Stimulated activated naive CD4-positive, alpha-beta T cell (primary cell): ENCODE results near the gene TNRC6B.

Experiments used
- DNase-seq, 6 experiments: peaks; one replicate each; lab custom pipeline; 2025; lab: John Stamatoyannopoulos, UW

Gene TNRC6B

DNA sequence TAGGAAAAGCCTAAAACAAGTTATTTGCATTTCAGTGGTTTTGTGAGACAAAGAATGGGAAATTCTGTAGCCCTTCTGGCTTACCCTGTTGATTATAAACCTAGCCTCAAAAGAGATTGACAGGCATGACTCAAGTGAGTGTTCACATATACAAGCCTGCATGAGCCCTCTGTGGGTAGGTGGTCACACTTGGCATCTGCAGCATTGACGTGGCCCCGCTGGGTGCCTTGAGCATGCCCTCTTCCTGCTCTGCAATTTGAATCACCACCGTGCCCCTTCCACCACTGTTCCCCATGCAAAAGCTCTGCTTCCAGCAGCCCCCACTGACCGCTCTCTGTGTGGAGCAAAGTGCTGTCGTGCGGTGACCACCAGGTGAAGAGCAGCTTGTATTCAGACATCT is 147.6 kb downstream of the TNRC6B start:
- peak; percentile 22 to 54 (median 46) for DNase-seq

DNA sequence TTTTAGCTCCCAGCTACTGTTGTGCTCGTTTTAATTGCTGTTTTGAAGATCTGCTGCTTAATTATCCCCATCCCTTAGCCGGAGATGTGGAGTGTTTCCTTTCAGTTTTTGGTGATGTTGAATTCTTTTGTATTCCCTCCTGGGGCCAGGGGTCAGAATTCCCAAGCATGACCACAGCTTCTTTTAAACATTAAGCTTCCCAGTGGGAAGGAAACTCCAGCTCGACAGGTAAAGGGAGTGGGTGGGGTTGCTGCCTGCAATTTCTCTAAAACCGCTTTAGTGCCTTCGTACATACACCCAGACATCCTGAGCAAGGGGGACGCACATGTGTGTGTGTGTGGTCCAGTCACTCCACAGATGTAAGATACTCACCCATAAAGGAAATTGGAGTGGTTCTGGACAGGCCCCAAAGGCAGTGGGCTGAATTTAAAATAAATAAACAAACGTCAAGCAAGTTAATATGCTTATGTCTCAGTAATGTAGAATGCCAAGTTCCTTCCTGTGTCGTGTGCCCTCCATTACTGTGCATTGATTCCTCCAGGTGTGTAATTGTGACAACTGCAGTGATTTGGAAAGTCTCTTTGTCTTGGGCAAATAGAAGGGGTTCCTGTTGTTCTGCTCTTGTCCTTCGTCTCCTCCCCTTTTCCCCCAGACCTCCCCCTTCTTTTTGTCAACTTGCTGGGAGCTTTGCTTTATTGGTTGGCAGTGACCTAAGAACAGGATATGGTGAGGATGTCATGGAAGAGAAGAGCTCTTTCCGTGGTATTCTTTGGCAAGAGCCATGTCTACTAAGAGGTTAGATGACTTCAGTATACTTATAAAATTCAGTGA is 149.4 kb downstream of the TNRC6B start:
- DNase-seq, result peak in 3 of 6 experiments; percentile 45 to 53 (median 52)

- DNase-seq, result no peak
Measured at GRCh38 chr22:40328546-40329456, 151.1 kb downstream of the TNRC6B start.

DNA sequence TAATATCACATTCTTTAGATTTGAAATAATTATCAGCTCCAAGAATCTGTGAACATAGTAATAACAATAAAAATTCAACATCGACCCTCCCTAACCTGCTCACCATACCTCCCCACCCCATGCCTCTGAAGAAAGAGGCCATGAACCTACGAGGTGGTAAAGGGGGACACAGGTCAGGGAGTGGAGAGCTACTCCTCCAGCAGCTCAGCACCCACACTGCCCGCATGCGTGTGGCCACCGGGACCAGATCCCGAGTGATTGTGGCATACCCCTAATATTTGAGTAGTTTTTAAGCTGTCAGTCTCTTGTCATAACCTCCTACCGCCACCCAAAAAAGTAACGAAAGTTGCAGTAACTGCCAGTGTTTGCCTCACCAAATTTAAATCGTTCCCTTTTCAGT is 151.7 kb downstream of the TNRC6B start:
- no peak for DNase-seq

DNA sequence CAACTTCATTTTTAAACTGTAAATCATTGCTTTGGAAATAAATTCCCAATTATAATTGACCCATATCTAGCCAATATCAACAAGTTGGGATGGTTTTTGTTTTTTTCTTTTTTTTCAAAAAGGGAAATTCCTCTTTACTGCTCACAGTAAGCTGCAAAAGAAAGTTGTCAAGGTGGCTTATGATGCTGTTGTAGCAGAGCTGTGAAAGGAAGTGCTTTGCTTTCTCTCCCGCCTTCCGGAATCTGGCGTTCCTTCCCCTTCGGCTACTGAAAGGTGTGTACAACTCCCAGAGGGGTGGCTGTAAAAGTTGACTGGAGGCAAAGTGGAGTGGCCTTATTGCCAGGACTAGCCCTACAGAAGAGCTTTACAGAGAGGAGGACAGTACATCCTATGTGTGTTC is 152.4 kb downstream of the TNRC6B start:
- DNase-seq, result peak in 1 of 6 experiments; percentile 25

DNA sequence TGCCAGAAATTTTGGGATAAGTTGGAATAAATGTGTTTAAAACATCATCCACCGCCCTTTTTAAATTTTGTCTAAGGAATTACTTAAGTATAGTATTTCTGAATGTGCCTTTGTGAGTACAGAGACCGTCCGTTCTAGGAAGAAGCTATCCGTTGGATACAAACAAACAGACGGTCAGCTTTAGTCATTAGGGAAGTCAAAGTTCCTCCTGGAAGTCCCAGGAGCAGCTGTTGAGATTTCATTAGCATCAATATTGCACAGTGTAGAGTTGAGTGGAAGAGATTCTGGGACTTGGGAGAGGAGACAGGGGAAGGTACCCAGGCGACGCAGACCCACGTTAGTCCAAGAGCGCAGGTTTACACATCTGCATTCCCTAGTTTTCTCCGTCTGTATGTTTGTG is 152.9 kb downstream of the TNRC6B start:
- DNase-seq, result no peak

- DNase-seq, result no peak
Measured at GRCh38 chr22:40331706-40332105, 154.0 kb downstream of the TNRC6B start.

DNA sequence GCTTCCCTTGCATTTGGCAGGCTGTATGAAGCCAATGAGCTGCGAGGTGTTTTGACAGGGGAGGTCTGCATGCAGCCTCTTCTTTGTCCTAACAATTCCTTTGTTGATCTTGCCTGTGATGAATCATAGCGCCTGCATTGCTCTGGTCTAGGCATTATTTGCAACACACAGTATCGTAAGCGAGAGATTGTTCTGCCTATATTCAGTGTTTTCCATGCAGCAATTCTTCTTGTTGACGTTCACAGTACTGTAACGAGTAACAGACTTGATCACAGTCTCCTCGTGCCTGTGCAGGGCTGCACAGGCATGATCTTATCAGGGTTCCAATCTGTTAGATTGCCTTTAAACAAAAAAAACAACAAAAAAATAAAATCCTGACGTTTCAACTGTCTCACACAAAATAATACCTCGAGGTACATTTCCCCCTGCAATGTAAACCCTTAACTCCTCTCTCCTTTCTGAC is 154.6 kb downstream of the TNRC6B start:
- peak; percentile 9 to 67 (median 39) for DNase-seq

GRCh38 chr22:40334060-40334459 is 156.3 kb downstream of the TNRC6B start:
- no peak for DNase-seq

- DNase-seq, result peak in 3 of 6 experiments; percentile 68 to 78 (median 69)
Measured at GRCh38 chr22:40334899-40335298, 157.2 kb downstream of the TNRC6B start.

DNA sequence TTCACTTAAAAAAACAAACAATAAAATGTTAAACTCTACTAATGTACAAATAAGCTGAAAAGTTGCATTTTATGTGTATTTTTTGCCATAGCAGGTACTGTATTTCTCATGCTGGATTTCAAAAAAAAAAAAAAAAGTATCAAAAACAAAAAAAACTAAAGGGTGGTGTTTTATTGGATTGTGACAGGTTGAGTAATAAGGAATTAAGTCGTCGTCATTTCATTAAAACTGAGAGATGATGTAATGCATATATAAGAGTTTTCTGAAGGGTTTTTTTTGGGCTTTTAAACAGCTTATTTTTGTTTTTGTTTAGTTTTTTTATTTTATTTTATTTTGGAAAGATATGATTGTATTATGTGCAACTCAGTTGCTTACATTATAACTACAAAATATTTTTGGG is 157.6 kb downstream of the TNRC6B start:
- no peak for DNase-seq

- no peak for DNase-seq
Measured at GRCh38 chr22:40340044-40340443, 162.3 kb downstream of the TNRC6B start.

GRCh38 chr22:40341604-40342003 is 163.9 kb downstream of the TNRC6B start:
- peak in 1 of 6 experiments; percentile 7 for DNase-seq

DNA sequence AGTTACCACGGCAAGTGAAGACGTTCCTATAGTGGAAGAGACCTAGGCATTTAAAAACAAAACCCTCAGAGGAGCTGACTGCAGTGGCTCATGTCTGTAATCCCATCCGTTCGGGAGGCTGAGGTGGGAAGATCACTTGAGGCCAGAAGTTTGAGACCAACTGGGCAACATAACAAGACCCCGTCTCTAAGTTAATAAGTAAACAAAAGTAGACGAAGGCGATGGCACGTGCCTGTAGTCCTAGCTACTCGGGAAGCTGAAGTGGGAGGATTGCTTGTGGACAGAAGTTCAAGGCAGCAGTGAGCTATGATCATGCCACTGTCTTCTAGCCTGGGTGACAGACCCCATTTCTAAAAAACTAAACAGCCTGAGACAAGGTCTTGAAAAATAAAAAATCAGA is 164.8 kb downstream of the TNRC6B start:
- DNase-seq, result no peak

- DNase-seq, result peak in 1 of 6 experiments; percentile 24
Measured at GRCh38 chr22:40345271-40345670, 167.5 kb downstream of the TNRC6B start.

DNA sequence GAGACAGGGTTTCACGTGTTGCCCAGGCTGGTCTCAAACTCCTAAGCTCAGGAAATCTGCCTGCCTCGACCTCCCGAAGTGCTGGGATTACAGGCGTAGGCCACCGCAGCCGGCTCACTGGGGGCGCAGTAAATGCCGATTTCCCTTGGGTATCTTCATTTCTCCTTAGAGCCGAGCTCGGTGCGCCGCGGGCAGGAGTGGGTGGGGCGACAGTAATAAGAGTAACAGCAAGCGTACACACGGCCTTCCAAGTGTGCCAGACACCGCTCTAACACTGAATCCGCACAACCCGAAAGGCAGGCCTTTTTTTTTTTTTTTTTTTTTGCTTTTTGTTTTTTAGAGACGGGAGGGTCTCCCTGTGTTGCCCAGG is 168.1 kb downstream of the TNRC6B start:
- peak in 5 of 6 experiments; percentile 42 to 80 (median 58) for DNase-seq

DNA sequence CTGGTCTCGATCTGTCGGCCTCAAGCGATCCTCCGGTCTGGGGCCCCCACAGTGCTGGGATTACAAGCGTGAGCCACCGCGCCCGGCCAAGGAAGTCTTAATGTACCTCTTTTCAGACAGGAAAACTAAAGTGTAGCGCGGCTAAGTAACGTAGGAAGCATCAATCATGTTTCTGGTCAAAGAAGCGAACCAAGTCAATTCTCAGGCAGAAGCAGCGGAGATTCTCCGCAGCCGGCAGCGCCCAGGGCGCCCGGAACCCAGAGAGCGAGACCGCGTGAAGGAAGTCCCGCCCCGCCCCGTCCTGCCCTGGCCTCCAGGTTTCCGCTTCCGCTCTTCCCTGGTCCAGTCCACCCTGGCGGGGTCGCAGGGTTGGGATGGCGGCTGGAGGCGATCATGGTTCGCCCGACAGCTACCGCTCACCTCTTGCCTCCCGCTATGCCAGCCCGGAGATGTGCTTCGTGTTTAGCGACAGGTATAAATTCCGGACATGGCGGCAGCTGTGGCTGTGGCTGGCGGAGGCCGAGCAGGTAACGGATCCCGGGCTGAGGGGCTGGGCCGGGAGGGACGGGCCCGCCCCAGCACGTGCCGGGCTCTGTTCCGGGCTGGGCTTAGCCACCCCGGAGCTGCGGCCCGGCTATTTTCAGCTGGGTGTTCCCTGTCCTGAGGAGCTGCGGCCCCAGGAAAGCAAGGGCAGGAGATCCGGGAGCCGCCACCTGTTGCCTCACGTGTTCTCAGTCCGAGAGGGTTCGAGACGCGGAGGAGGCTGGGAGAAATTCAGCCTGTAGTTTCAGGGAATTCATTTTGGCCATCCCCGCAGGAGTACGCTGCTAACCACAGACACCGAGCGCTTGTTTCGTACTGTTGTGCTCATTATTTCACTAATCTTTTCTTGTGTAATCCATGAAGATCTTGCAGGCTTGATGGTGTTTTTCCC is 168.7 kb downstream of the TNRC6B start, which contains the start of gene ADSL:
Gene ADSL (plus strand): TSS at position 316 of the 934 bp plus-strand sequence. CDS start 59 bp downstream, at position 375.
- peak; percentile 61 to 81 (median 74) for DNase-seq

DNA sequence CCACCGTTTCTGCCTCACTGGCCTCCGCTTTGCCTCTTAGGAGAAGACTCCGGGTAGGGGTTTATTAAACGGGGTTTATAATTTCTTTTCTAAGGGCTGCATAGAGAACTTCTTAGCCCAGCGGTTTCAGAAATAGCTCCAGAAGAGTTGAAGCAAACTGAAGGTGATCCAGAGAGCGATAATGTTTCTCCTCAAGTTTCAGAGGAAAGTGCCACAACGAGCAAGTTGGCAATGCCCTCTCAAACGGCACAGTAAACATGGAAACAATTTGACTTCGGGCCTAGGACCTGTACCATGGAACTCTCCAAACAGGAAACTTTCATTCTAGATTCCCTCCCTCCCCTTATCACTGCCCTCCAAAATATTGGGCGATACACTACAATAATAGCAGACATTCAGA is 169.6 kb downstream of the TNRC6B start:
- no peak for DNase-seq

- DNase-seq, result peak; percentile 44 to 75 (median 58)
Measured at GRCh38 chr22:40348025-40348658, 170.4 kb downstream of the TNRC6B start.

GRCh38 chr22:40352763-40353162 is 175.0 kb downstream of the TNRC6B start:
- no peak for DNase-seq

DNA sequence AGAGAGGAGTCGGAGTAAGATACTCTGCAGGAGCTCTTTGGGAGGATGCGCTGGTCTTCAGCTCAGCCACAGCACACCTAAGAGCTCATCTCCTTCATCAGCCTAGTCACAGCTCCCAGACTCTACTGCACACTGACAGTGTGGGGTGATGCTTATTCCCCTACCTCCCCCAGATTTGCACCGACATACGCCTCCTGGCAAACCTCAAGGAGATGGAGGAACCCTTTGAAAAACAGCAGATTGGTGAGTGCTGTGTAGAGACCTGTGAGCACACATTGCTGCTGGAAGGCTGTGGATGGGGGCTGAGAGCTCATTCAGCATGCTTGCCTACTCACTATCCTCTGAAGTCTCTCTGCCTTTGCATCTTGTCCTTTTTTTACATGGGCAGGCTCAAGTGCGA is 183.4 kb downstream of the TNRC6B start:
- DNase-seq, result no peak
